Karpas-422 (cell line): ENCODE data around the gene SLC26A11. TPM values are rescaled to one million over a fixed set of nuclear protein-coding genes. Genes with fewer than 3 reads are reported as not detected.
"Not testable (repeated sequence)": the region's sequence is repeated elsewhere in the genome, so short reads cannot be mapped to it uniquely, and the experiment has no call there.

Experiments used
- DNase-seq: peaks from one replicate; pipeline ENCODE4 v3.0.0-alpha.2; 2015
- H2AFZ ChIP-seq: fragments of 200-600 bp; sonication (generic); 2 replicates; pipeline ENCODE4 v1.6.1; 2014; ENCODE audit warnings: antibody characterized with exemption, low read length, mixed read lengths
- H3K27ac ChIP-seq: fragments of 200-600 bp; sonication (generic); 2 replicates; pipeline ENCODE4 v1.5.1; 2014; ENCODE audit warnings: mild to moderate bottlenecking, low read length, moderate library complexity
- H3K27me3 ChIP-seq: fragments of 200-600 bp; sonication (generic); 2 replicates; pipeline ENCODE4 v1.6.1; 2014; ENCODE audit warnings: low read length, mixed read lengths
- H3K36me3 ChIP-seq: fragments of 200-600 bp; sonication (generic); 2 replicates; pipeline ENCODE4 v1.6.1; 2014; ENCODE audit warnings: low read length, mixed read lengths; ENCODE audit not compliant: insufficient read depth
- H3K4me1 ChIP-seq: fragments of 200-600 bp; sonication (generic); 2 replicates; pipeline ENCODE4 v1.6.1; 2014; ENCODE audit warnings: mild to moderate bottlenecking, low read length, mixed read lengths
- H3K4me2 ChIP-seq: fragments of 200-600 bp; sonication (generic); 2 replicates; pipeline ENCODE4 v1.6.1; 2014; ENCODE audit warnings: low read length, low read depth, mild to moderate bottlenecking; ENCODE audit not compliant: poor library complexity, severe bottlenecking
- H3K4me3 ChIP-seq: fragments of 200-600 bp; sonication (generic); 2 replicates; pipeline ENCODE4 v1.5.1; 2014; ENCODE audit warnings: mild to moderate bottlenecking, antibody characterized with exemption, low read length, mixed read lengths
- H3K79me2 ChIP-seq: fragments of 200-600 bp; sonication (generic); 2 replicates; pipeline ENCODE4 v1.6.1; 2014; ENCODE audit warnings: mild to moderate bottlenecking, low read length, mixed read lengths
- H3K9ac ChIP-seq: fragments of 200-600 bp; sonication (generic); 2 replicates; pipeline ENCODE4 v1.6.0; 2014; ENCODE audit warnings: low read length
- H3K9me2 ChIP-seq: fragments of 200-600 bp; sonication (generic), shearing (Covaris generic); replicated peaks from 2 replicates; pipeline ENCODE4 v1.6.0; 2014; ENCODE audit warnings: mild to moderate bottlenecking, low read length, moderate library complexity; ENCODE audit not compliant: insufficient read depth
- H3K9me3 ChIP-seq: fragments of 300-700, 200-600 bp; sonication (generic); 2 replicates; pipeline ENCODE4 v1.6.1; 2014; ENCODE audit warnings: low read length, mixed read lengths
- H4K20me1 ChIP-seq: fragments of 200-600 bp; sonication (generic); 2 replicates; pipeline ENCODE4 v1.6.1; 2014; ENCODE audit warnings: mild to moderate bottlenecking, antibody characterized with exemption, low read length, low read depth; ENCODE audit not compliant: insufficient read depth
- total RNA-seq: library from RNA; depleted of rRNA; stranded (reverse); fragments of >200 nt; shearing (Covaris generic); gene quantifications from 2 replicates; pipeline ENCODE4 v1.2.3, GENCODE V29; 2014; ENCODE audit warnings: low replicate concordance

The SLC26A11 gene
- total RNA-seq, 1 experiment from 2014 or later = 7.4 TPM

DNA sequence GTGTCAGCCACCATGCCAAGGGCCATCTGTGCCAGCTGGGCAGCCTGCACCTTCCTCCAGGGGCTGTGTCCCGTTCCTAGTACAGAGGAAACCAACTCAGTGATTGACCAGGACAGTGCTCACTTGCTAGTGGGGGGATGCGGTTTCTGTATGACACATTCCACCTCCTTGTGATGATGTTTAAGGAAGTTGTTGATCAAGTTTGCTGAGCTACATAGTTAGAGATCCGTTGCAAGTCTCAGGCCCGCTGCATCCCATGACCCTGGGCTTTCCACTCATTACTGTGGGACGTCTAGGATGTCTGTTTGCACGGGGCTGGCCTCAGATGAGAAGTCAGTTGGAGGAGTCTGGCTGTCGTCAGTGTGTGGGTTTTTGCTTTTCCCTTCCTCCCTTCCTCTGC, 74.0 kb downstream of the SLC26A11 start:
- no peak overlapping the region for H3K4me3 ChIP-seq
- H4K20me1 ChIP-seq = no peaks in the 10 kb centered on the region
- H3K9ac ChIP-seq = no peak overlapping the region
- no peaks in the 10 kb centered on the region for H3K9me3 ChIP-seq
- no peak overlapping the region for H2AFZ ChIP-seq
- DNase-seq = no peak
- no peaks in the 10 kb centered on the region for H3K79me2 ChIP-seq
- no peak overlapping the region for H3K27ac ChIP-seq
- no peaks in the 10 kb centered on the region for H3K4me1 ChIP-seq
- H3K36me3 ChIP-seq = no peaks in the 10 kb centered on the region
- H3K9me2 ChIP-seq = no peaks in the 10 kb centered on the region
- H3K4me2 ChIP-seq = no peak overlapping the region
- H3K27me3 ChIP-seq = no peaks in the 10 kb centered on the region

DNA sequence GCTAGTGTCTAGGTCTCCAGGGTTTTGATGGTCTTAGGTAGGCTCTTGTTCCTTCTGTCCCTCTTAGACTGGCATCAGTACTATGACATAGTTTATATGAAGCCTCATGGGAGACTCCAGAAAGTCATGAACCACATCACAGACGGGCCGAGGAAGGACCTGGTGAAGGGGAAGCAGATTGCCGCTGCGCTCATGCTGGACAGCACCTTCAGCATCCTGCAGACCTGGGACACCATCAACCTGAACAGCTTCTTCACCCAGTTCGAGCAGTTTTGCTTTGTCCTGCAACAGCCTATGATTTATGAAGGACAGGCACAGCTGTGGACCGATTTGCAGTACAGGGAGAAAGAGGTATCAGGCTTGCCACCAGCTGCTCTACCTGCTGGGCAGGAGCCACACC, 74.4 kb downstream of the SLC26A11 start:
- Histone ChIP-seq H3K9me3 (no peaks in the 10 kb centered on the region), H3K9me2 (no peaks in the 10 kb centered on the region), H3K79me2 (no peaks in the 10 kb centered on the region), H3K4me1 (no peaks in the 10 kb centered on the region), H3K4me3 (no peak overlapping the region), H3K36me3 (no peaks in the 10 kb centered on the region), H3K27me3 (no peaks in the 10 kb centered on the region), H4K20me1 (no peaks in the 10 kb centered on the region), H2AFZ (no peak overlapping the region), H3K4me2 (no peak overlapping the region), H3K9ac (no peak overlapping the region), H3K27ac (no peak overlapping the region)
- DNase-seq = peak; percentile 6

DNA sequence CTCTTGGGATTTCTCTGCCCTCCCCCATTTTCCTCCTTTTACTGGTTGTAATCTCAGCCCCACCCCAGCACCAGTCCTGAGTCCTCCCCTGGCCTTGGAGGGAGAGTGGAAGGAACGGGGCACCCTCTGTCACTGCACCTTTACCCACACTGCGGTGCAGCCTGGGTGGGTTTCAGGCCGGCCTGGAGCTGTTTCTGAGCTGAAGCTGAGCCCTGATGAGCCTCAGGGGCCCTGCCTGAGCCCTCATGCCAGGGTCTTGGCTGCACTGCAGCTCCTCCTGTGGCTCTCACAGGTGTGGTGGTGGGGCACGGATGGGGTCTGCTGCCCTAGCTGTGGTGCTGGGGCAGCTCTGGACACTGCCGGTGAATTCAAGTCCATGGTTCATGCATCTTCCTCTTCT, 74.9 kb downstream of the SLC26A11 start:
- no peaks in the 10 kb centered on the region for H3K27me3 ChIP-seq
- no peaks in the 10 kb centered on the region for H3K9me2 ChIP-seq
- H3K79me2 ChIP-seq = no peaks in the 10 kb centered on the region
- no peak overlapping the region for H3K9ac ChIP-seq
- no peak overlapping the region for H3K4me2 ChIP-seq
- no peaks in the 10 kb centered on the region for H3K4me1 ChIP-seq
- H3K9me3 ChIP-seq = no peaks in the 10 kb centered on the region
- no peaks in the 10 kb centered on the region for H3K36me3 ChIP-seq
- H4K20me1 ChIP-seq = no peaks in the 10 kb centered on the region
- no peak overlapping the region for H3K4me3 ChIP-seq
- DNase-seq = no peak
- no peak overlapping the region for H3K27ac ChIP-seq
- no peak overlapping the region for H2AFZ ChIP-seq

DNA sequence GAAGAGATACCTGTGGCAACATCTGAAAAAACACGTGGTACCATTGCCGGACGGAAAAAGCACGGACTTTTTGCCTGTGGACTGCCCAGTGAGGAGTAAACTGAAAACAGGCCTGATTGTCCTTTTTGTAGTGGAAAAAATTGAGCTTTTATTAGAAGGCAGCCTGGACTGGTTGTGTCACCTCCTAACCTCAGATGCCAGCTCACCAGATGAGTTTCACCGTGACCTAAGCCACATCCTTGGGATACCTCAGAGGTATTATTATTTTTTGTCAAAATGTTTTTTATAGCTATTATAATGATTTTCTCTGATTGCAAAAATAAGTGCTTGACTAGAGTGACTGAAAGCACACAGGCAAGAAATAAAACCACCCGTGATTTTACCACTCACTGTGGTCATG, 75.3 kb downstream of the SLC26A11 start:
- H3K9ac ChIP-seq = no peak overlapping the region
- no peak overlapping the region for H3K4me3 ChIP-seq
- H3K27ac ChIP-seq = no peak overlapping the region
- H3K4me2 ChIP-seq = no peak overlapping the region
- H3K4me1 ChIP-seq = no peaks in the 10 kb centered on the region
- no peaks in the 10 kb centered on the region for H3K27me3 ChIP-seq
- no peaks in the 10 kb centered on the region for H3K9me3 ChIP-seq
- H3K79me2 ChIP-seq = no peaks in the 10 kb centered on the region
- H2AFZ ChIP-seq = no peak overlapping the region
- no peaks in the 10 kb centered on the region for H3K9me2 ChIP-seq
- H4K20me1 ChIP-seq = no peaks in the 10 kb centered on the region
- no peaks in the 10 kb centered on the region for H3K36me3 ChIP-seq
- no peak for DNase-seq

DNA sequence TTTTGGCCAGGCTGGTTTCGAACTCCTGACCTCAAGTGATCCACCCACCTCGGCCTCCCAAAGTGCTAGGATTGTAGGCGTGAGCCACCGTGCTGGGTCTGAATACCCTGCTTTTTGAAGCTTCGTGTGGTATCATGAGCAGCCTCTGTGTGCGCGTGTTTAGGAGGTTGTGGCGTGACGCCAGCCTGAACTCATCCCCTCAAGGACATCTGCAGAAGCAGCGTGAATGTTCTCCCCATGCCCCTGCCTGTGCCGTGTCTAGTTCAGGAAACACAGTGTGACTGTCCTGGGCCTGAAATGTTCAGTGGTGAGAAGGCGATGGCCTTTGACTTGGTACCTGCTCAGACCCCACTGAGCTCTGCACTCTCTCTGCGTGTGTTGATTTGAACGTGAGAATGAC, 76.0 kb downstream of the SLC26A11 start:
- Histone ChIP-seq H4K20me1 (no peaks in the 10 kb centered on the region), H3K27me3 (no peaks in the 10 kb centered on the region), H3K79me2 (no peaks in the 10 kb centered on the region), H3K4me1 (no peaks in the 10 kb centered on the region), H3K9ac (no peak overlapping the region), H3K27ac (no peak overlapping the region), H3K9me2 (no peaks in the 10 kb centered on the region), H2AFZ (no peak overlapping the region), H3K9me3 (no peaks in the 10 kb centered on the region), H3K4me3 (no peak overlapping the region), H3K4me2 (no peak overlapping the region), H3K36me3 (no peaks in the 10 kb centered on the region)
- no peak for DNase-seq

DNA sequence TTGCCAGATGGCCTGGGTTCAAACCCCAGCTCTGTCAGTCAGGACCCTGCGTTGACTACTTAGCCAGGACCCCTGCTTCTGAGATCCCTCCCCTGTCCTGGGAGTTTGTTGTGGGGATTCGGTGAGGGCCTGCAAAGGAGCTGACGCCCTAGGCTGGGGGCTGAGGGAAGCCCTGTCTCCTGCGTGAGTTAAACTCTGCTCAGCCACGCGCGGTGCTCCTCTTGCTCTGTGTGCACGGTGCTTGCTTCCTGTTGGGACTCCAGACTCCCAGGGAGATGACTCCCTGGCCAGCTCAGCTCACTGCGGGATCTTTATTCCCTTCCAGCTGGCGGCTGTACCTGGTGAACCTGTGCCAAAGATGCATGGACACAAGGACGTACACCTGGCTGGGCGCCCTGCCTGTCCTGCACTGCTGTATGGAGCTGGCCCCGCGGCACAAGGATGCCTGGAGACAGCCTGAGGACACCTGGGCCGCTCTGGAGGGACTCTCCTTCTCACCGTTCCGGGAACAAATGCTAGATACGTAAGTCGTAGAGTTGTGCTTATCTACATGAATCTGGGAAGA, 77.9 kb downstream of the SLC26A11 start:
- Histone ChIP-seq H3K27me3 (no peaks in the 10 kb centered on the region), H3K9me3 (no peaks in the 10 kb centered on the region), H3K4me3 (no peak overlapping the region), H2AFZ (no peak overlapping the region), H3K9ac (no peak overlapping the region), H3K9me2 (no peaks in the 10 kb centered on the region), H3K36me3 (no peaks in the 10 kb centered on the region), H3K4me2 (no peak overlapping the region), H3K4me1 (no peaks in the 10 kb centered on the region), H3K27ac (no peak overlapping the region), H3K79me2 (no peaks in the 10 kb centered on the region), H4K20me1 (no peaks in the 10 kb centered on the region)
- no peak for DNase-seq

DNA sequence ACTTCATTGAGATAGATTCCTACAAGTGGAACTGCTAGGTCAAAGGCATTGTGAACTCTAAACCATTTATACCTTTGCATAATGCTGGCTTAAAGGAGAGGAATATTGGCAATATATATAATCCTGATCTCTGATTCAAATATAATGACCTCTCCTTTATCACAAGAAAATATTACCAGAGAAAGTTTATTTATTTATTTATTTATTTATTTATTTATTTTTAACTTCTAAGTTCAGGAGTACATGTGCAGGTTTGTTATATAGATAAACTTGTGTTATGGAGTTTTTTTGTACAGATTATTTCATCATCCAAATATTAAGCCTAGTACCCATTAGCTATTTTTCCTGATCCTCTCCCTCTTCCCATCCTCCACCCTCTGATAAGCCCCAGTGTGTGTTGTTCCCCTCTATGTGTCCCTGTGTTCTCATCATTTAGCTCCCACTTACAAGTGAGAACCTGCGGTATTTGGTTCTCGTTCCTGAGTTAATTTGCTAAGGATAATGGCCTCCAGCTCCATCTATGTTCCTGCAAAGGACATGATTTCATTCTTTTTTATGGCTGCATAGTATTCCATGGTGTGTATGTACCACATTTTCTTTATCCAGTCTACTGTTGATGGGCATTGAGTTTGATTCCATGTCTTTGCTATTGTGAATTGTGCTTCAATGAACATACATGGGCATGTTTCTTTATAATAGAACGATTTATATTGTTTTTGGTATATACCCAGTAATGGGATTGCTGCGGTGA, 79.3 kb downstream of the SLC26A11 start:
- H3K27me3 ChIP-seq, H3K36me3 ChIP-seq, DNase-seq, H4K20me1 ChIP-seq, H3K4me3 ChIP-seq, H3K27ac ChIP-seq, H2AFZ ChIP-seq, H3K4me1 ChIP-seq, H3K9ac ChIP-seq, H3K4me2 ChIP-seq, H3K79me2 ChIP-seq, H3K9me3 ChIP-seq, H3K9me2 ChIP-seq: not testable (repeated sequence)

DNA sequence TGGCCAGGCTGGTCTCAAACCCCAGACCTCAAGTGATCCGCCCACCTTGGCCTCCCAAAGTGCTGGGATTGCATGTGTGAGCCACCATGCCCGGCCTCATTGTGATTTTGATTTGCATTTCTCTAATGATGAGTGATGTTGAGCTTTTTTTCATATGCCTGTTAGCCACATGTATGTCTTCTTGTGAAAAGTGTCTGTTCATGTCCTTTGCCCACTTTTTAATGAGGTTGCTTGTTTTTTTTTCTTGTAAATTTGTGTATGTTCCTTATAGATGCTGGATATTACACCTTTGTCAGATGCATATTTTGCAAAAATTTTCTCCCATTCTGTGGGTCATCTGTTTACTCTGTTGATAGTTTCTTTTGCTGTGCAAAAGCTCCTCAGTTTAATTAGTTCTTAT, 80.5 kb downstream of the SLC26A11 start:
- not testable (repeated sequence) for H3K36me3 ChIP-seq, H3K27ac ChIP-seq, H3K79me2 ChIP-seq, H4K20me1 ChIP-seq, H3K27me3 ChIP-seq, H3K4me3 ChIP-seq, H3K4me1 ChIP-seq, DNase-seq, H3K9ac ChIP-seq, H3K9me3 ChIP-seq, H3K9me2 ChIP-seq, H3K4me2 ChIP-seq, H2AFZ ChIP-seq
